Activated CD4-positive, CD25-positive, alpha-beta regulatory T cell treated with anti-CD3 and anti-CD28 coated beads, Interleukin-2, amount 50 U/mL, for 72 hours (primary cell): ENCODE results near the gene SPTBN2.
"Not testable (repeated sequence)": the region's sequence is repeated elsewhere in the genome, so short reads cannot be mapped to it uniquely, and the experiment has no call there.

Experiments used
- DNase-seq: peaks from one replicate; pipeline ENCODE4 v3.0.0; 2021

SPTBN2 gene

DNA sequence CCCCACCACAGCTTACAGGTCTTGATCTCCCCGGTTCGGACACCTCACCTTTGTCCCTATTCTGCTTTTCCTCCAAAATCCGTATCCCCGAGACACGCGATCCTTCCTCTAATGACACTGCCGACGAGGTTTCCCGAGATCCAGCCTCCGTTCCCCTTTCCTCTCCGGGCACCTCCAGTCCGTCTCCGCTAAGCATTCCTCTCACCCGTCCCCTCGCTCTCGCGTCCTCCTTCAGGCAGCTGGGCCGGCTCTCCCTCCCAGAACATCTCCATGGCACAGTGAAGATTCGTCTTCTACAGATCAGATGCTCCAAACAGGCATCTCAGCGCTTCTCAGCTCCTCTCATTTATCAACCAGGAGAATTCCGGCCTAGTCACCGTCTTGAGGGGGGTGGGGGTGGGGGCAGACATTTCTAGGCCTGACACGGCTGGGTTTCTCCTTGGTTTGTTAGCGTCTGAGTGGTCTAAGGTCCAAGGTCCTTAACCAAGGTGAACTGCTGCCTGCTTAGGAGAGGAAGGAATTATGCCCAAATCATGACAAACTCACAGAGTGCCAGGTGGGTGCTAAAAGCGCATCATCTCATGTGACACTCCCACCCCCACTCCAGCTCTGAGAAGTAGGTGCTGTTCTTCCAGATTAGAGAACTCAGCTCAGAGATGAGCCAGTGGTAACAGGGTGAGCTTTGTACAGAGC is at the start of gene SPTBN2:
SPTBN2 (minus strand) TSS at position 524 of the 693 bp plus-strand sequence. CDS start 7,976 bp downstream, outside the sequence.
- DNase-seq = no peak

DNA sequence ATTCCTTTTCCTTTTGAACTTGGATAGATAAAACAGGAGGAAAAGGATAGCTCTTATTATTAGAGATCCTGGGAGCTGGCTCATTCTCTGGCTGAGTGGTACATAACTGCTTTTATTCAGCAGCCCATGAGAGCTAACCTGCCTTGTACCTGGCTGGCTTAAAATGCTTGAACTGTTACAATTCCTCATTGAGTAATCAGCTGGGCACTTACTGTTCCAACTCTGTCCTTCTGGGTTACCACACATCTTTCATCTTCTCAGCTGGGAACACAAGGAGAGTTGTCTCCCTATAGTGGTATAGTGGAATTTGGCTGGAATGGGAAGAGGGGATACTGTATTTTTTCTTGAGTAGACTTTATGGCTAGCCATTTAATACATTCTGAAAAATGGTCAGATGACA is 39.8 kb upstream of the SPTBN2 start:
- DNase-seq = no peak

DNA sequence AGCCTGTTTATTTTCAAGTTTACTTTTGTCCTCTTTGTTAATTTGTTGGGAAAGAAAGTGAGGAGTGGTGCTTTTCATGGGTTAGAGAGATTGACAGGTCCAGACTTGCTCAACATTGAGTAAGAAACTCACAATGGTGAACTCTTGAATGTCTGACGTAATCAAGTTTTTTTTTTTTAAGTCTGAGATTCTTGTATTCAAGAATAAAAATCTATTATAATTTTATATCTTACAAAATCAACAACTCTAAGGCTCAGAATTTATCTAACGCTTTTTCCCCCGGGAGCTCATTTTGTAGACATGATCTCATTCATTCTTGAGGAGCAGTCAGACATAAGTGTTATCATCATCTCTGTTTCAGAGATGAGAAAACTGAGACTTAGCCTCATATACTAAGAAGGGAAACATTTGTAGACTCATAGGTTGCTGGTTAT is 39.1 kb upstream of the SPTBN2 start:
- DNase-seq = no peak

DNA sequence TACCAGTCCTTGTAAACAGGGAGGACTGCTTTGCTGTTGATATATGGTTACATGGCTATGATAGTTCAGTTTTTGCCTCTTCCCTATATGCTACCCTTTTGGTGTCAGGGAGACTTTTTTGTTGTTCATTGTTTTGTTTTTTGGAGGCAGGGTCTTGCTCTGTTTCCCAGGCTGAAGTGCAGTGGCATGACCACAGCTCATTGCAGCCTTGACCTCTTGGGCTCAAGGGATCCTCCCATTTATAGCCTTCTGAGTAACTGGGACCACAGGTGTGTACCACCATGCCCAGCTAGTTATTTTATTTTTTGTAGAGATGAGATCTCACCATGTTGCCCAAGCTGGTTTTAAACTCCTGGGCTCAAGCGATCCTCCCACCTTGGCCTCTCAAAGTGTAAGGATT is 38.6 kb upstream of the SPTBN2 start:
- DNase-seq = no peak

DNA sequence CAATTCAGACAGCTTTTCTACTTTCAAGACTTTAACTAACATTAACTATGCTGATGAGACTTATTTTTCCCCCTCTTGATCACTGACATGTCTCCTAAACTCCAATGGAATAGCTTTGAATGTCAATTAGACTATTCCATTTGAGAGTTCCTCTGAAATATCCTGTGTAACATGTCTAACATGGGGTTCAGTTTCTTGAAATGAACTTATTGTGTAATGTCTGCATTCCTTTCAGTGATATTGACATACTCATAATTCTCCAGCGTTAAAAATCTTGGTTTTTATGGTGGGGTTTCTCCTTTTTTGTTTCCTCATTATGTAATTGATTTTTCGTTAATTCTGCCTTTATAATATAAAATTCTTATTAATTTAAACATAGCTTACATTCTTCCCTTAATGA is 37.7 kb upstream of the SPTBN2 start:
- DNase-seq = no peak

DNA sequence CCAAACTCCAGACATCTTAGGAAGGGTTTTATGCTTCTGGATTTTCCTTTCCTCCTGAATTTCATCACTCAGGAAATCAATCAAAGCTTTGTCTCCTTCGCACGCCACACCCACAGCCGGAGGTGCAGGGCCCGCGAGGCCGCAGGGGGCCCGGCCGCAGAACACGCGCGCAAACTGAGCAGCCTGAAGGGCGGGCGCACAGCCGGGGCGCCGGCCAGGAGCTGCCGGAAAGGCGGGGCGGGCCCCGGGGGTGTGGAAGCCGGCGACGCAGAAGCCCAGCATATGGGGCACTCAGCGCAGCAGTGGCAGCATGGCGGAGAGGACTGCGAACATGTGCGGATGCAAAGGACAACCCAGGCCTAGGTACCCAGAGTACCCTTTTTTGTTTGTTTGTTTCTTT is 33.1 kb upstream of the SPTBN2 start:
- no peak for DNase-seq

DNA sequence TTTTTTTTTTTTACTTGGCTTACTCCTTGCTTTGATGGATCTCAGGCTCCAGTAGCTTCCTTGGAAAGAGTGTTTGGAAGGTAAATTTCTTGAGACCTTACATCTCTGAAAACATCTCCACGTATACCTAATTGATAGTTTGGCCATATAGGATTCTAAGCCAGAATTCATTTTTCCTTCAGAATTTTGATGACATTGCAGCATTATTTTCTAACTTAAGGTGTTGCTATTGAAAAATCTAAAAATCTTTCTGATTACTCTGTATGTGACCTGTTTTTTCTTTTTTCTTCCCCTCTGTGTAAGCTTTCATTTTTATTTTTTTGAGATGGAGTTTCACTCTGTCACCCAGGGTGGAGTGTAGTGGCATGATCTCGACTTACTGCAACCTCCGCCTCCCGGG is 23.1 kb upstream of the SPTBN2 start:
- no peak for DNase-seq

DNA sequence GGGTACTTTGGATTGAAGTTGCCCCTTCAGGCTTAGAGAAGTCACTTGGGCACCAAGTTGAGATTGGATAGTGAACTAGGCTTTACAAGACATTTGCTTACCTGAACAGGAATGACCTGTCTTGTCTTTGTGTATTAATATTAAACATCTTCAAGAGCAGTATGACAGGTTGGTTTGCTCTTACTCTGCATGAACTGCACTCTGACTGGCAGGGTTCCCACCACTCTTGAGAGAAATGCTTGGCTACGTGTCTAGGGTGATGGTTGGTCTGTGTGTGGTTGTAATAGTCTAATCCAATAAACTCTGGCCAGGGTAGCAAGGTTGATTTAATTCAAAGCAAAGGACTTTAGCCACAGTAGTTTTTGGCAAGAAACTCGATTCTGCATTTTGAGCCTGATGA is 20.1 kb upstream of the SPTBN2 start:
- no peak for DNase-seq

DNA sequence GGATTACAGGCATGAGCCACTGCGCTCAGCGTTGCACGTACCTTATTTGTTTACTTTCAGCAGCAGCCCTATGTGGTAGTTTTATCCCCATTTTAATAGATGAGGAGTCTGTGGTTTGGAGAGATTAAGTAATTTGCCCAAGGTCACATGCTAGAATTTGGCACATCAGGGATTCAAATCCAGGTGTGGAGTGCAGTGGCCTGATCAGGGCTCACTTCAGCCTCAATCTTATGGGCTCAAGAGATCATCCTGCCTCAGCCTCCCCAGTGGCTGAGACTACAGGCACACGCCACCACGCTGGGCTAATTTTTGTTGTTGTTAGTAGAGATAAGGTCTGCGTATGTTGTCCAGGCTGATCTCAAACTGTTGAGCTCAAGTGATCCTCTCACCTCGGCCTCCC is 18.5 kb upstream of the SPTBN2 start:
- no peak for DNase-seq

DNA sequence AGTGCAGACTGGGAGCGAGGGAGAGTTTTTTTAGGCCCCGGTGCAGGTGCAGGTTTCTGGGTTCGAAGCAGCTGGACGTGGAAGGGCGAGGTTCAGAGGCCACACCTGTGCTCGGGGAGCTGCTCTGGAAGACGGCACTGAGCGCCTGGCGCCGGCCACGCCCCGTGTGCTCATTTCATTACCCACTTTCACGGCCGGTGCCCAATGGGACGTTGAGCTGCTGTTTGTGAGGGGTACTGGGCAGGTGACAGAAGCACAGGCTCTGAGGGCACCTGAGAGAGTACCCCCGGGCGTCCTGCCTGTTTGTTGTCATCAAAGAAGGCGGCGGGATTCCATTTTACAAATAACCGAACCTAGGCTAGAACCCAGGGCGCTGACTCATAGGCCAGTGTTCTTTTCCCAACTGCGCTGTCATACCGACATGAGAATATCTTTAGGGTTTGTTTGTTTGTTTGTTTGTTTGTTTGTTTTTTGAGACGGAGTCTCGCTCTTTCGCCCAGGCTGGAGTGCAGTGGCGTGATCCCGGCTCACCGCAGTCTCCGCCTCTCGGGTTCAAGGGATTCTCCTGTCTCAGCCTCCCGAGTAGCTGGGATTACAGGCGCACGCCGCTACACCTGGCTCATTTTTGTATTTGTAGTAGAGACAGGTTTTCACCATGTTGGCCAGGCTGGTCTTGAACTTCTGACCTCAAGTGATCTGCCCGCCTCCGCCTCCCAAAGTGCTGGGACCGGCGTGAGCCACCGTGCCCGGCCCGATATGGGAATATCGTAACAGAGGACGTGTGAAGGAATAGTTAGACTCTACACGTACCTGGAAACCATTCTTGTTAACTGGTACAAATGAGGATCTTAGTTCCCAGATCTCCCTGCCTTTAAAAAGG is 16.6 kb upstream of the SPTBN2 start:
- DNase-seq = peak; percentile 62

DNA sequence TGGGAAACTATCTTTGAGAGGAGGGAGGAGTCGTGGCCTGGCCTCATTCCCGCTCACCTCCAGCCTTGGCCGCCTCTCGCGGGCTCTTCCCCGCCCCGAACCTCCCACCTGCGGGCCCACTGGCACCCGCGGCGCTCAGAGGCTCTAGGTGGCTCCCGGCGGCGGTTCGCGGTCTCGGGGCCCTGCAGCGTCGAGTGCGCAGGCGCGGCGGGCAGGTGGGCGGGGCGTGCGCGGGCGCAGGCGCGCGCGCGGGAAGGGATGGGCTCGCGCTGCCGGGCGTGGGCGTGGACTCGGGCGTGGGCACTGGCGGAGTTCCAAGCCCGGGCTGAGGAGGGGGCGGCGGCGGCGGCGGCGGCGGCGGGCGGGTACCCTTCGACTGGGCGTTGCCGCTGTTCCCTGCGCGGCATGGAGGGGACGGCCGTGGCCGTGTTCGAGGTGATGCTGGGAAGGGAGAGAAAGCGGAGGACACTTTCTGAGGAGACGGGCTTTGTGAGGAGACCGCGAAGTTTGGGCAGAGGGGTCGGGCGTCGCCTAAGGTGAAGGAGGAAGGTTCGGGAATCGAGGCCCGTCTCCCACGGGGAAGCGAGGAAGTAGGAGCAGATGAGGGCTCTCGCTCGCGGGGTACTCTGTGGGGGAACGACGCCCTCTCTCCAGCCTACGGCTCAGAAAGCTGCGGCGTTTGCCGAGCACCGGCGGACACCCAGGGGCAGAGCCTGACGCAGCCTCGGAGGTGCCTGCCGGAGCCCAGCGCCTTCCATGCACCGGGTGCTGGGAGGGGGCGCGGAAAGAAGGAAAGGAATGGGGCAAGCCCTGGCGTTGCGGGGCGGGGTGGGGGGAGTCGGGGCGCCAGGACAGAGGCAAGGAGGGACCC is 15.7 kb upstream of the SPTBN2 start:
- DNase-seq = peak; percentile 95

DNA sequence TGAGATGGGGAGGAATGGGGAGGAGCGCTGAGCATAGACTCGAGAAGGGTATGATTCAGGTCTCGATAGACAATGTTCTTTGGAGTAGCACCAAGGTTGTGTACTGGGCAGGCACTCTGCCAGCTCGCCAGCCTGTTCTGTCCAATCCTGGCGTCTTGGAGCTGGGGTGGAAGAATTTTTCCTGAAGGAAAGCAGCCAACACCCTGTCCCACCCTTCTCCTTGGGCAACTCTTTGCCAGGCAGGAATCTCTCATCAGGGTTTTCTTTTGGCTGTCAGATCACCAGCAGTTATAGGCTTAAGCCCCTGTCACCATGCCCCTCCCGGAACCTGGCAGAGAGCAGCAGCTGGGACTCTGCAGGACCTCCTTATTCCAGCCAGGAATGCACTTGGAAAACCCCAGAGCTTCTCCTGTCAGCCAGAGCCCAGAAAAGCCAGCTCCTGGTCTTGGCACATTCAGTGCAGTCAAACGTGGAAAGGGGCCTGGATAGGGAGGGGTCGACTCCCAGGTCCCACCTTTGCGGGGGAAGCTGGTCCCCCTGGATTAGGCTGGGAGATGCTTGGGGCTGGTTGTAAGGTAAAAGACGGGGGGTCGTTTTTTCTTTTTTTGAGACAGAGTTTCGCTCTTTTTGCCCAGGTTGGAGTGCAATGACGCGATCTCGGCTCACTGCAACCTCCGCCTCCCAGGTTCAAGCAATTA is 14.4 kb upstream of the SPTBN2 start:
- DNase-seq = no peak

DNA sequence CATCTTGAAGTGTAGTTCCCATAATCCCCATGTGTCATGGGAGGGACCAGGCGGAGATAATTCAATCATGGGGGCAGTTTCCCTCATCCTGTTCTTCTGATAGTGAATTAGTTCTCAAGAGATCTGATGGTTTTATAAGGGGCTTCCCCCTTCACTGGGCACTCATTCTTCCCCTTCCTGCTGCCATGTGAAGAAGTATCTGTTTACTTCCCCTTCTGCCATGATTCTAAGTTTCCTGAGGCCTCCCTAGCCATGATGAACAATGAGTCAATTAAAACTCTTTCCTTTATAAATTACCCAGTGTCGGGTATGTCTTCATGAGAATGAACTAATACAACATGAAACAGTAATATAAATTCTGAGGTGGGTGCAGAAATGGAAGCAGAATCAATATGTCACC is 12.1 kb upstream of the SPTBN2 start:
- DNase-seq = no peak

DNA sequence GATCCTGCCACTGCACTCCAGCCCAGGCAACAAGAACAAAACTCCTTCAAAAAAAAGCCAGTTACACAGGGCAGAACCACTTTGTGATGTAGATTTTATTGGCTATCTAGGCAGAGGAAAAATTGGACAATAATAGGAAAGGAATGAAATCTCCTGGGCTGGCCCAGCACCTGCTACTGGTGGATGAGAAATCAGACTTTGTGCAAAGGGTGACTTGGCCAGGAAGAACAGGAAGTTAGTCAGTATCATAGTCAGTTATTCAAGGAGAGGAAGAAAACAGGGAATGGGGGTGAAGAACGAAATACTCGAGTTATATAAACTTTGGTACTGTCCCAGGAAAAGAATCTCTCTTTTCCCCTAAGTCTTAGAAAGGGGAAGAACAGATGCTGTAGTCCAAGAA is 11.0 kb upstream of the SPTBN2 start:
- no peak for DNase-seq

DNA sequence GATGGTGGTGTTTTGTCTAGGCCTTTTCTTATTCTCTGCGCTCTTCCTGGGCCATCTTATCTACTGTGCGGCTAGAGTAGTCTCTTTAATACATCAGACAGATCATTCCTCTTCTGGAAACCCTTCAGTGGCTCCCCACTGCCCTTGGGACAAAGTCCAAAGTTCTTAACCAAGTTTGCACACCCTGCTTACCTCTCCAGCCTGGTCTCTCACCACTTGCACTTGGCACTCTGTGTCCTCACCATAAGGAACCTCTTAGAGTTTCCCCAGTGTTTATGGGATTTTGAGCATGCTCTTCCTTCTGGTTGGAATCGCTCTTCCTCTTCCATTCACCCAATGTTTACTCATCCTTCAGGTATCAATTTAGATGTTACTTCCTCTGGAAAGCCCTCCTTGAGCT is 5.2 kb upstream of the SPTBN2 start:
- no peak for DNase-seq

DNA sequence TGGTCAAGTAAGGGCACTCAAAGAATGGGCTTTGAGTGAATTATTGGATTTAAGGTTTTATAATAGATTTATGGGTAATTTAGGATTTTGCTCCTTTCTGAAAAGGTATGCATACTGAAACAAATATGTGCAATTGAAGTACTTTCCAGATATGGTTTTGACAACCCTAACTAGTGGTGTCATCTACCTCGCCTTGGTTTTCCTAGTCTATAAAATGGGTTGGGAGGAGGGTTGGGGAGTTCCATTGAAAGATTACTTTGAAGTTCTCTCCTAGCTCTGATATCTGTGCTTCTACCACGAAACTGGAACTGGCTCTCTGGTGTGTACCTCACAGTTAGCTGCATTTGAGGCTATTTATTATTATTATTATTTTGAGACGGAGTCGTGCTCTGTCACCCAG is 431 bp upstream of the SPTBN2 start:
- DNase-seq = no peak

DNA sequence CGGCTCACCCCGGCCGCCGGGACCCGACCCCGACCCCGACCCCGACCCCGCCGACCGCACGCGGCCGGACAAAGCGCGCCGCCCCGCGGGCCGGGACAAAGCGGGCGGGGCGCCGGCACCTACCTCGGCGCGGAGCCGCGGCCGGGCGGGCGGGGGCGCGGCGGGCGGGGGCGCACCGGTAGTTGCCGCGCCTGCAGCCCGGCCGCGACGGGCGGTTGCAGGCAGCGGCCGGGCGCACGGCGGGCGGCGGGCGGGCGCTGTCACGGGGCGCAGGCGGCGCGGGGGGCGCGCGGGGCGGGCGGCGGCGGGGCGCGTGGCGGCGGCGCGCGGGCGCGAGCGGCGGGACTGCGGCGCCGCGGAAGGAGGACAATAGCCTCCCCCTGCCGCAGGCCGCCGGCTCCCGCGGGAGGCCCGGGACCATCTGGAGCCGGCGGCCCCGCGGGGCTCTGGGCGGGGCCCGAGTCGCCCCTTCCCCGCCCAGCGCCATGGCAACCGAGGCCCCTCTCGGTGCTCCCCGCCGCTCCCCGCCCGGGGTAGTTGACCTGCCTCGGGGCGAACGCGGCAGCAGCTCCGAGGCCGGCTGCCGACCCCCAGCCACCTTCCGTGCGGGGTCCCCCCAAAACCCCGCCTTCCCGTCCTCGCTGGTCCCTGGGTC is 851 bp downstream of the SPTBN2 start:
- DNase-seq = no peak

DNA sequence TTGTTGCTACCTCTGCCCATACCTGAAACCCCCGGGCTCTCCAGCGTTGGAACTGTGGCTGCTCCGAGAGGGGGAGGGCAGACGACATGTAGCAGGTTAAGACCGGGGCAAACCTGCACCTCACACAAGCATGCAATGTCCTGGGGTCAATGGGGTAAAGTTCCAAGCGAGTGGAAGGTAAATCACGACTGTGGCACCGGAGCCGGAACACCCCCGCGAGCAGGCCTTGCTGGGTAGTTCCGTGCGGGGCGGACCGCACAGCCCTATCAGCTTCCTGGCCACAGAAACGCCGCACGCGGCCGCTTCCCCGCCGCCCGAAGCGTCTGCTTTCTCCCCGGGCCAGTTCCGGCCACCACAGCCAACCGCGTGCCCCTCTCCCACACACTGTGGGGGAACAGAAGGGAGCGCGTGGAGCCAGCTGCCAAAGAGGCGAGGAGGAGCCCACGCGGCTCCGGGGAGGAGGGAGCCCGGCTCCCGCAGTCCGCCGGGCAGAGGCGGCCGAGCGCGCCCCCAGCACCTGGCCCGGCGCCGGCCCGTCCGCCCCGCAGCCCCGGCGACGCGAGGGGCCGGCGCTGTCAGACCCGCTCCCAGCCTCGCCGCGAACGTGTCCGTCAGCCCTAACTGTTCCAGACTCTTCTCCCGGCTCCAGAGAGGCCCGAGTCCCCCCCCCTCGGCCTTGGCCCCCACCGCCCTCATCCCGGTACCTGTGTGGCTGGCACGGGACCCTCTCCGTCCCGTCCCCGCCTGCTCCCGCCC is 1.6 kb downstream of the SPTBN2 start:
- peak; percentile 45 for DNase-seq

DNA sequence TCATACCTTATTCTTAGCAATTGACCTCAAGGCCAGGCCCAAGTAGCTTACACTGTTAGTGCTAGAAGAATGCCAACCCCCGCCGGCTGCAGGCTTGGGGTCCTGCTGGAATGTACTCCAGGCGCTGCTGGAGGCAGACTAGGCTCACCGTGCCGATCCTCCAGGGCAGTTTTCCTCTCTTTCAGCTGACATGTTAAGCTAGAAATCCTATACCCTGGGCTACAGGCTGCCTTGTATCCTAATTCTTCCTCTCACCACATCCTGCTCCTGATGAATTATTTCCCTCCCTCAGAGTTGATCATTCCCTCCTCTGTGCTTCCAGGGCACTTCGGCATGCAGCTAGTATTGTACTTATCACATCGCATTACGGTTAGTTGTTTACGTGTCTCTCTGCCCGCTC is 3.4 kb downstream of the SPTBN2 start:
- no peak for DNase-seq

DNA sequence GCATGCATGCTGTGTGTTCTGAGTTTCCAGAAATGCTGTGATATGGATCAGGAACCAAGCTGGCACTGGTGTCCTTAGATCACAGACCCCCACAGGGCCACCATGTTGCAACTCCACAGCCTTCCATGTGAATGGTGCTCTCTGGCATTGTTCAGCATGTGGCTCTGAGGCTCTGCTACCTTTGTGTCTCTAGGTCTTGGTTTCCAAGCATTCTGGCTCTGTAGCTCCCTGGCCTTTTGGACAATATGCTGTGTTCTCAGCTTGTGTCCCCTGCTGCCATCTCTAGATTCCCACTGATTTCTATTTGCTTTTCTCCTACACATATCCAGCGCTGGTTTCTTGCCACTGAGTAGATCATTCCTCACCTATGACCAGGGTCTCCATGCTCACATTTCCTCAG is 3.9 kb downstream of the SPTBN2 start:
- DNase-seq = no peak

DNA sequence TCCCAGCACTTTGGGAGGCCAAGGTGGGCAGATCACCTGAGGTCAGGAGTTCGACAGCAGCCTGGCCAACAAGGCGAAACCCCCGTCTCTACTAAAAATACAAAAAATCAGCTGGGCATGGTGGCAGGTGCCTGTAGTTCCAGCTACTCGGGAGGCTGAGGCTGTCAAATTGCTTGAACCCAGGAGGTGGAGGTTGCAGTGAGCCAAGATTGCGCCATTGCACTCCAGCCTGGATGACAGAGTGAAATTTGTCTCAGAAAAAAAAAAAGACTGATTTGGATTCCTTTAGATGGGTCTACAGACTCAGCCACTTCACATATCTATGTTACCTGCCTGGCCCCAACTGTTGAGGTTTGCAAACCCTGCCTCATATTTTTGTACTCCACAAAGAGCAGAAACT is 4.8 kb downstream of the SPTBN2 start:
- not testable (repeated sequence) for DNase-seq
